GDM1 (cell line): Measurements from ENCODE around the gene OPN4.
"Not testable (repeated sequence)": the region's sequence is repeated elsewhere in the genome, so short reads cannot be mapped to it uniquely, and the experiment has no call there.

ENCODE experiments used
- DNase-seq: peaks from one replicate; lab custom pipeline; 2025; lab: John Stamatoyannopoulos, UW

OPN4 gene, protein sequence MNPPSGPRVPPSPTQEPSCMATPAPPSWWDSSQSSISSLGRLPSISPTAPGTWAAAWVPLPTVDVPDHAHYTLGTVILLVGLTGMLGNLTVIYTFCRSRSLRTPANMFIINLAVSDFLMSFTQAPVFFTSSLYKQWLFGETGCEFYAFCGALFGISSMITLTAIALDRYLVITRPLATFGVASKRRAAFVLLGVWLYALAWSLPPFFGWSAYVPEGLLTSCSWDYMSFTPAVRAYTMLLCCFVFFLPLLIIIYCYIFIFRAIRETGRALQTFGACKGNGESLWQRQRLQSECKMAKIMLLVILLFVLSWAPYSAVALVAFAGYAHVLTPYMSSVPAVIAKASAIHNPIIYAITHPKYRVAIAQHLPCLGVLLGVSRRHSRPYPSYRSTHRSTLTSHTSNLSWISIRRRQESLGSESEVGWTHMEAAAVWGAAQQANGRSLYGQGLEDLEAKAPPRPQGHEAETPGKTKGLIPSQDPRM

DNA sequence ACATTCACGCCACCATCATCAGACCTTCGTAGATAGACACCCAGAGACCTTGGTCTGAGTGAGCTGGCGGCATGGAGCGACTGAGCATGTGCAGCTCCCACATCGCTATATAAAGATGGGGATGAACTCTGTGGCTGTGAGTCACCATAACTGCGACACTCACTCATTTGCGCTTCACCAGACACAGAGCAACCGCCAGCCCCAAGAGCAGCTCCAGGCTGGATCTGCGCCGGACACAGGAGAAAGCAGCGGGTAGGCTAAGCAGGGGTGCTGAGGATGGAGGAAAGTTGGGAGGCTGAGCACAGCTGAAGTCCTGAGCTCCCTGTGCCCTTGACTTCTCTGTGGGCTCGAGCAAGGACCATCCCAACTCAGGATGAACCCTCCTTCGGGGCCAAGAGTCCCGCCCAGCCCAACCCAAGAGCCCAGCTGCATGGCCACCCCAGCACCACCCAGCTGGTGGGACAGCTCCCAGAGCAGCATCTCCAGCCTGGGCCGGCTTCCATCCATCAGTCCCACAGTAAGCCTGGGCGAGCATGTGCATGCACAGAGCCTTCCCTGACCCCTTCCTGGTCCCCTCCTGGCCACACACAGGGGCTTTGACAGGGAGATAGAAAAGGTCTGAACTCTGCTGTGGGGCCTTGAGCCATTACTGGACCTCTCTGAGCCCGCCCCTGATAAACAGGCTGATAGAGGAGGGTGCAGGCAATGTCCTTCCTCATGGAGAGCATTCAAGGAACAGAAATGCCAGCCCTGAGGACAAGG lies at the start of gene OPN4:
OPN4 (plus strand) TSS at position 137 of the 762 bp plus-strand sequence; CDS start at position 374, 237 bp downstream.
- DNase-seq, result no peak

DNA sequence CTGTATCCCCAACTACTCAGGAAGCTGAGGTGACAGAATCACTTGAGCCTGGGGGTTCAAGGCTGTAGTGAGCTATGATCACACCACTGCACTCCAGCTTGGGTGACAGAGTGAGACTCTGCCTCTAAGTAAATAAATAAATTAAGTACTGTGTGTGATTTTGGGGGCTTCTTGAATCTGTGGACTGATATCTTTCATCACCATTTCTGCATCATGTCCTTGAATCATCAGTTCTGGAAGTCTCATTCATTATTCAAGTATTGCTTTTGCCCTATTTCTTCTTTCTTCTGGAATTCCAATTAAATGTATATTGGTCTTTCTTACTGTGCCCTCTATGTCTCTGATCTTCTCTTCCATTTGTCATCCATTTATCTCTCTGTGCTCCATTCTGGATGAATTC lies 46.7 kb upstream of the OPN4 start:
- no peak for DNase-seq

DNA sequence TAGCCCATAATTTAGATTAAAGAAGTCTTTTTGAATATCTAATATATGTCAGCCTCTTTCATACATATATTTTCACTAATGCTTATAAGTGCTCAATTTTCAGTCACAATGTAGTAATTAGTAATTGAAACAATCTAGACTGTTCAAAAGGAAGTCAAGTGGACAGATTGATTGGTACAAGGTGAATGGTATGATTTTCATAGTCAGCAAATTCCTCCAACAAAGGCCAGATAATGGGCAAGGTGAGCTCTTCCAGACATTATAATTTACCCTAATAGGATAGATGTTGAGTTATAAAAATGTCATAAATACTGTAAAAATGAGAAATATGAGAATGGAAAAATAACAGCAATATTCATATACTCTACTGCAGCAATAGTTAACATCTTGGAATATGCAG lies 44.4 kb upstream of the OPN4 start:
- DNase-seq, result no peak

DNA sequence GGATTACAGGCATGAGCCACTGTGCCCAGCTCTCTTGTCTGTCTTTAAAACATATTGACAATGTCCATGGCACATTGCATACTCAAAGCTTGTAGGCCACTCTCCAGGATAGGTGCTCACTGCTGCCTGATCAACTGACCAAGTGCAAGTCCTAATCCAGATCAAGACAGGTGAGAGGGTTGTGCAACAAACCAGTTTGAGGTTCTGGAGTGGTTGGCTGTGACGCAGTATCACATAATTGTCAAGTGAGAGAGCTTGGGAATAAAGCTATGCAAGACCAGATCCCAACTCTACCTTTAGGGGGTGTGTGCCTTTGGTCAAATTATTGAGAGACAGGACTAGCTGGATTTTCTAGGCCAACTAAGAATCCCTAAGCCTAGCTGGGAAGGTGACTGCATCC lies 43.0 kb upstream of the OPN4 start:
- DNase-seq, result no peak

DNA sequence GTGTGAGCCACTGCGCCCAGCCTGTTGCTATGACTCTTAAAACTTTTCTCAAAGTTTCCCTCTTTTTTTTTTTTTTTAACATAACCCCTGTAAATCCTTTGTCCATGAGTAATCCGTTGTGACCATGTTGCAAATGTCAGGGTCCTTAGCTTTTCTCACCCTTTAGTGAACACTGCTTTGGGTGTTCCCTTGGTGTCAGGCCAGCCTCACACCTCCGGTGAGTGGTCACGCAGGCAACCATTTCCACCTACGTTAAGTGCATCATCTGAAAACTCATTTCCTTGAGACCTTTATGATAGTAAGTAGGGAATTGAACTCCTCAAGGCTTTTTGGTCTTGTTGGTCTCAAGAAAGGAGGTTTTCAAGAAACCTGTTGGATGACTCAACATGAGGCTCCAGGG lies 41.3 kb upstream of the OPN4 start:
- DNase-seq, result no peak

DNA sequence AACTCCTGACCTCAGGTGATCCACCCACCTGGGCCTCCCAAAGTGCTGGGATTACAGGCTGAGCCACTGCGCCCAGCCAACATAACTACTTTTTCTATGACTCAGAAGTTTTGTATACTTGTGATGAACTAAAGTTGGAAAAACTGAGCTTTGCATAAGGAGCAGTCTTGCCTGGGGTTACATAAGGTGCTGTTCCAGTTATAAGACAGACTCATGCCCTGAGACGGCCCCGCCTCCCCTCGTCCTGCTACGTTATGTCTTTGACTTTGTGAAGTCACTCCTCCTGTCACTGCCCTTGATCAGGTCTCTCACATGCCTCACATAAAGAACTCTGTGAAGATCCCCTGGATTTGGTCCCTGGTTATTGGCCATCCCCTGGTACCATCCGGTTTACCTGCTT lies 40.4 kb upstream of the OPN4 start:
- DNase-seq, result no peak

DNA sequence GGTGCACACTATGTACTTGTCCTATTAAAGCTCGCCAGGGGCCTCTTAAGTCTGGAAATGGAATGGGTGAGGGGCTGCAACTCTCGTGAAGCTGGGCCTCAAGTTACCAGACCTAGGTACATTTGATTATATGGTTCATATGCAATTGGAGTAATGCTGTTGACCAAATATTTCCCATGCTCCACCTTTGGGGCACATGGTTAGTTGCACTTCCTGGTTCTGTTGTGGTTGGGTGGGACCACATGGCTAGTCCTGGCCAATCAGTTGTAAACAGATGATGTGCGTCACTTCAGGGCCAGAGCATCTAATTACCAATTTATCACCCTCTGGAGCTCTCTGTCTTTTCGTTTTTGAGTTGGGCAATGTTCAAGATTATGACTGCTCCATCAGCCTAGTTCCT lies 39.5 kb upstream of the OPN4 start:
- no peak for DNase-seq

DNA sequence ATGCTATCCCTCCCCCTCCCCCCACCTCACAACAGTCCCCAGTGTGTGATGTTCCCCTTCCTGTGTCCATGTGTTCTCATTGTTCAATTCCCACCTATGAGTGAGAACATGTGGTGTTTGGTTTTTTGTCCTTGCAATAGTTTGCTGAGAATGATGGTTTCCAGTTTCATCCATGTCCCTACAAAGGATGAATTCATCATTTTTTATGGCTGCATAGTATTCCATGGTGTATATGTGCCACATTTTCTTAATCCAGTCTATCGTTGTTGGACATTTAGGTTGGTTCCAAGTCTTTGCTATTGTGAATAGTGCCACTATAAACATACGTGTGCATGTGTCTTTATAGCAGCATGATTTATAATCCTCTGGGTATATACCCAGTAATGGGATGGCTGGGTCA lies 37.1 kb upstream of the OPN4 start:
- not testable (repeated sequence) for DNase-seq

DNA sequence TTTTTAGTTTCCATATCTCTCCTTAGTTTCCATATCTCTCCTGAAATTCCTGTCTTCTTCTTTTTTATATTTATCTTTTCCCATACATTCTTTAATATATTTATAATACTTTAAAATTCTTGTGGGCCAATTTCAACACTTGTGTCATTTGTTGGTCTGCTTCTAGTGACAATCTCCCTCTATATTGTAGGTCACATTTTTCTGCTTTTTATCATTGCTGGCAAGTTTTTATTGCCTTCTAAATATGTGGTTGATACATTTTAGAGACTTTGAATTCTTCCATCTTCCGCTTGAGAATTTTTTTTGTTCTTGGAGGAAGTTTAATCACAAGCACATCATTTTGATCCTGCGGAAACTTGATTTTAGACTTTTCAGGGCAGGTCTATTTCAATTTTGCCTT lies 26.0 kb upstream of the OPN4 start:
- DNase-seq, result no peak

DNA sequence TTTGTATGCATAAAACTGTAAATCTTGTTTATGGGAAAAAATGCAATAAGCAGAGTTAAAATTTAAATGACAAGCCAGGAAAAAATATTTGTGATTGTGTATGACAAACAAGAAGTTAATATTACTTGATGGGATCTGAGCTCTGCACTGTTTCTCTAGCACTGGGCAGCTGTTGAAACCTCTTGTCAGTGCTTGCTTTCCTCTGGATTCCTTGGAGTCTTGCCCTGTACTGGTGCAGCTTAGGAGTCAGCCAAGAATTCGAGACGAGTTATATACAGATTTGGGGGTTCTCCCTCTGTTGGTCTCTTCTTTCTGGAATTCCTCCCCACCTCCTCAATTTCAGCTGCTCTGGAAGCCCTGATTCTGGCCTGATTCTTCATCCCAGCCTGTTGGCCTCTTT lies 24.3 kb upstream of the OPN4 start:
- no peak for DNase-seq

DNA sequence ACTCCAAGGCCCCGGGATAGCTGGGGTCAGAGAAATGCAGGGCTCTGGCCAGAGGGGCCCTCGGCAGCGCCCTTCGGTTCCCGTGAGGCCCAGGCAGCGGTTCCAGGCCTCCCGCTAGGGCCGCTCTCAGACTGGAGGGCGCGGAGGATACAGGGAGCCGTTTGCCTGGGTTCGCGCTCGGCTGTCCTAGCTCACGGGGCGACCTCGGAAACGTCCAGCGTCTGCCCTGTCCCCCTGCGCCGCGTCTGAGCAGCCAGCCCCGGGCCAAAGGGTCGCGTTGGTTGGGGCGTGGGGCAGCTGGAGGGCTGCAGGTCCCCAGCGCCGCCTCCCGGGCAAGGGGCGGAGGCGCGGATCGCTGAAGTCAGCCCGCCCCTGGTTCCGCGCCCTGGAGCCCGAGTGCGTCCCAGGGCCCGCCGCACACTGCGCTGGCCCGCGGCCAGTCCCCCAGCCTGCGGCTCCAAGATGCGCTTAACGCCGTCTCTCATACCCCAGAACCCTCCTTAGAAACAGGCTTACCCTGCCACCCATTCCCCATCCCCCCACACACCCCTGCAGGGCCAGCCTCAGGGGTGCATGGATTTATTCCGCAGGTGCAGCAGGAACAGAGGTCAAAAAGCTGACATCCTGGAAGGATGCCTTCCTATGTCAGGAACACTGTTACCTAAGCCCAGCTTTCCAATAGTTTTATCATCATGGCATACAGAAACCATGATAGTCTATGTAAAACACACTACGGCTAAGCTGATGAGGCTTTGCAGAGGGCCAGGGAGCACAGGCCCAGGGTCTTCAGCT lies 22.1 kb upstream of the OPN4 start:
- no peak for DNase-seq

DNA sequence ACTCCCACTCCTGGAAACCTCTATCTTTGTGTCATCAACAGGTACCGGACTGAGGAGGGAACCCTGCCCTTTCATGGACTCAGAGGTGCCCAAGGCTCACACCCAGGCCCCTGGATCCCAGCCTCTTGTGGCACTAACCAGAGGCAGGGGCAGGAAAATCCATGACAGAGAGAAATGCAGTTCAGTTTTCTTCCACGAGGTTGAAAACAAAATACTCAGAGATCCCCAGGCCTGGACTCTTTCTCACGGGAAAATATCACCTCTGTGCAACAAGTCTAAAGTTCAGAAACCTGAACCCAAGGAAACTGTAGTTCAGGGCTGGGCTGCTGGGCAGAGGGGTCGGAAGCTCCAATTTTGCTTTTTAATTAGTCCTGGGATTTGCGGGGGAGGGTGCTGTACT lies 21.4 kb upstream of the OPN4 start:
- DNase-seq, result no peak

DNA sequence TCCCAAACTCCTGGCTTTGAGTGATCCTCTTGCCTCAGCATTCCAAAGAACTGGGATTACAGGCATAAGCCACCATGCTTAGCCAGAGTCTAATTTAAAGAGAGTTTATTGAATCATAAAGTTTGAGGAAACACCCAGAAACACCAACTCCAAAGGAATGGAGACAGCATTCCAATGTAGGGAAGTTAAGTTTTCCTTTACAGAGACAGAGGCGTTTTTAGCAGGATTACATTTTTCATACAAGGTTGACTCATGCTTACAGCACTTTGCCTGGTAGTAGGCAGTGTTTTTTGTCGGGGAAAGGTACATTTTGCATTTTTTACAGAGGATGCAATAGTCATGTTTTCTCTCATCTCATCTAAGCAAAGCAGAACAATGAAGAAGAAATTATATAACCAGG lies 18.9 kb upstream of the OPN4 start:
- no peak for DNase-seq

DNA sequence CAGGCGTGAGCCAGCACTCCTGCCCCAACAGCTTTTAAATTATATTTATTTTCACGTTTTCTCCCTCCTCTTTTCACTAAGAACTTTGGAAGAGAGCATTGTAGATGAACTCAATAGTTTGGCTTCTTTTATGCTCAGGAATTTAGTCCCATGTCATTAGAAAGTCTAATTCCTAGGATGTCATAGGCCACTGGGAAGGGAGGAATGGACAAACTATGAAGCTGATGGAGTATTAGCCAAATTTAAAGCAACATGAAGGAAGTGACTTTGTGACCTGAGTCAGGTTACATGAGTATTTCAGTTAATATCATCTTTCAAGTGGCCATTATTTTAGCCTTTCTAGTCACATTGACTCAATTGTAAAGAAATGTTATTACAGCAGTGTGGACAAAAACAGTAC lies 18.0 kb upstream of the OPN4 start:
- no peak for DNase-seq

DNA sequence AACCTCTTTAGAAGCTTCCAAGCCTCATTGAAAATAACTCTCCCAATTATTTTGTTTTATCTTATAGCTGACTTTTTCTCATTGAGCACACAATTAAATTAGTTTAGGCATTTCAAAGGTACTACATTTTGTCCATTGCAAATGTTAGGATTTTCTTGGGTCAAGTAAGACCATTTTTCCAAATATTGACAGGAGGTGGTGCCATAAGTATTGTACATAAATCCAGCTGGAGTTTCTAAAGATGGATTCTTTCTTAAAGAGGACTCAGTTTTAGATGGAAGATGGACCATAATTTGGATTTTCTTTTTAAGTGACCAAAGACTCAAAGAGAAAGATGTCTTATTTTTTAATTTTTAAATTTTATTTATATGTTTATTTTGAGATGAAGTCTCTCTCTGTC lies 12.3 kb upstream of the OPN4 start:
- DNase-seq, result no peak

DNA sequence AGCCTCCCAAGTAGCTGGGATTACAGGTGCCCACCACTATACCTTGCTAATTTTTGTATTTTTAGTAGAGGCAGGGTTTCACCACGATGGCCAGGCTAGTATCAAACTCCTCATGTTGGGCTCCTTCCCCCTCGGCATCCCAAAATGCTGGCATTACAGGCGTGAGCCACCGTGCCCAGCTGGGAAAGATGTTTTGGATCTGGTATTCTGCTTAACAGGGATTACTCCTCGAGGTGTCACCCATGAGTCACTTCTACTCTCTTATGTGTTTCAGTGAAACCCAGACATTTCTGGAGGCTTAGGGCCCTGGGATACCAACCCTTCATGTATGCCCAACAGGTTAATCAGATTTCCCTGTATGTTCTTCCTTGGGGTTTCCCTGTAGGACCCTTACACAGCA lies 11.8 kb upstream of the OPN4 start:
- no peak for DNase-seq

DNA sequence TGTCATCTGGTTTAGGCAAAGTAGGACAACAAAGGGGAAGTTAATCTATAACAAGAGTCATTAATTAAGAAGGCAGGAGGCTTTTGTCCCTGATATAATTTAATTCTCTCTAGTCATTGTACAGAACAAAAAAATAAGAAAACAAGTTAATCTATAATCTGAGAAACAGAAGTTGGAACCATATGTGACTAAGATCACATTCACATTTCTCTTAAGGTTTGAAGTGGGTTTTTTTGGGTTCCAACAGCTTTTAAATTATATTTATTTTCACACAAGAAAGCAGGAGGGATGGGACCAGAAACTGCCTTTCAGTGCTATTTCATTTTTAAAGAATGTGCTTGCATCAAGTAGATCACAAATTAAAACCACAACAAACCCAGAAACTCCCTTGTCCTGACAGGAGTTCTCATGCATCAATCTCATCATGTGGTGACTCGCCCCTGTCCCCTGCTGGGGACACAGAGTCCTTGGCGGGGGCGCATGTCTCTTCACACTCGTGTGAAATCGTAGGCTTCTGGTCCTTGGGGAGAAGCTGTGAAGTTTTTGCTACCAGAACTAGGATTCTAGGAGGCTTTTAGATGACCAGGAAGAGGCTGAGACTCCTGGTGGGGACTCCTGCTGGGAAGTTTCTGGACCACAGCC lies 10.1 kb upstream of the OPN4 start:
- DNase-seq, result no peak

DNA sequence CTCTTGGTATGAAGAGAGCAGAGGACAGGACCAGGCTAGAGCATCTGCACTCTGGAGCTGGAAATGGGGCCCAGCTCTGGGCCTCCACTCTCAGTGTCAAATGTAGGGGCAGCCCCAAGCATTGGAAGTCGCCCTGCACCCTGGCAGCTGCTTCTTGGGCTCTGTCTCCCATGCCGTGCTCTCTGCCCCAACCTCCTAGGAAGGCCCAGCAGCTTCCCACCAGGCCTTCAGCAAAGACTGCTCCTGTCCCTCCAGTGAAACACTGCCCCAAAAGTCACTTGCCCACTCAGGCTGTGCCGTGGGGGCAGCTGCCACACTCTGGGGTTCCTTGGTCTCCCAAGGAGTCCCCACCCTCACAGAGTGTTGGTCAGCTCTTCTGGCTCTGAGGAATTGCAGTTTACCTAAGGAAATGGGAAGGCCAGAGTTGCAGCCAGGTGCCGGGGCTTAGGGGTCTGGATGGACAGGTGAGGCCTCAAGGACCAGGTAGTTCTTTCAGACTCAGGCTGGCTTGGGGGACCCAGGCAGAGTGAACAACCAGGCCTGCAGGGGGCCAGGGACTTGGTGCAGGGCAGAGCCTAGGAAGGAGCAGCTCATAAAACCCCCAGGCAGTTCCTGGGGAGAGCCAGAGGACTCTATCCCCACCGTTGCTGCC lies 9.4 kb upstream of the OPN4 start:
- DNase-seq, result no peak

DNA sequence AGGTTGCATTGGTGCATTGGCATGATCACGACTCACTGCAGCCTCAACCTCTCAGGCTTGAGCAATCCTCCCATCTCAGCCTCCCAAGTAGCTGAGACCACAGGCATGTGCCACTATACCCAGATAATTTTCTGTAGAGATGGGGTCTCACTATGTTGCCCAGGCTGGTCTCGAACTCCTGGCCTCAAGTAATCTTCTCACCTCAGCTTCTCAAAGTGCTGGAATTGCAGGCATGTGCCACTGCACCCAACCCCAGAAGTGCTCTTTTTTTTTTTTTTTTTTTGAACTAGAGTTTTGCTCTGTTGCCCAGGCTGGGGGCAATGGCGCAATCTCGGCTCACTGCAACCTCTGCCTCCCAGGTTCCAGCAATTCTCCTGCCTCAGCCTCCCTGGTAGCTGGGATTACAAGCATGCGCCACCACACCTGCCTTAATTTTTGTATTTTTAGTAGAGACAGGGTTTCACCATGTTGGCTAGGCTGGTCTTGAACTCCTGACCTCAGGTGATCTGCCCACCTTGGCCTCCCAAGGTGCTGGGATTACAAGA lies 8.7 kb upstream of the OPN4 start:
- not testable (repeated sequence) for DNase-seq

DNA sequence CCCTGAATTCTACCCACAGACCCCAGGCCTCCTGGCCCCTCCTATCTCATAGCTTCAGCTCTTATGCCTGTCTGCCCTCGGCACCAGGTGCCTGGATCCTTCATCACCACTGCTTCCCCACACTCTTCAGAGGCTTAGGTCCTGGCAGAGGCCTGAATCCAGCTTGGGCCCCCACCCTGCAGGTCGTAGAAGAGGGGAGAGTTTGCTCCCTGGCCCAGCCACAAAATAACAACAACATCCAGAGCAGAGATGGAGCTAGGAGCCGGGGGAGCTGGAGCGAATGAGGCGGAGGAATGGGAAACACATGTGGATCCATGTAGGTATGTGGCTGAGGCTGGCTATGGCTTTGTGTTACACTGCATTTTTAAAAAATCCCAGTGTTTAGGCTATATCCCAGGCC lies 7.8 kb upstream of the OPN4 start:
- DNase-seq, result no peak

DNA sequence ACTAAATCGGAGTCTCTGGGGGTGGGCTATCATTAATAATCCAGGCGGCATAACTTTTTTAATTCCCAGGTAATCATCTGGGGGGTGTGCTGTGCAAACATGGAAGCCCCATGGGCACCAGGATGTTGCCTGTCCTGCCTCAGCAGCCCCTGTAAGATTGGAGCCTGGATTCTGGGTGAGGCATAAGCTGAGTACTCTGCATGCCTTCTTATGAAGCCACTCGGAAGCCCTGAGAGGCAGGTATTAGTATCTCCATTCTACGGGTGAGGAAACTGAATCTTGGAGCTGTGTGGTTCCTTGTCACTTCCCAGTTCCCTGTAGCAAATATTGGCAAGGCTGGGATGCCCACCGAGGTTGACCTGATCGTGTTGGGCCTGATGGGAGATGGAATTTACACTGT lies 7.4 kb upstream of the OPN4 start:
- DNase-seq, result no peak
